ENCODE measurements around the gene KAZN.
A peak's percentile ranks its signal among the peaks of the same experiment; 100 is the strongest.

KAZN gene

DNA sequence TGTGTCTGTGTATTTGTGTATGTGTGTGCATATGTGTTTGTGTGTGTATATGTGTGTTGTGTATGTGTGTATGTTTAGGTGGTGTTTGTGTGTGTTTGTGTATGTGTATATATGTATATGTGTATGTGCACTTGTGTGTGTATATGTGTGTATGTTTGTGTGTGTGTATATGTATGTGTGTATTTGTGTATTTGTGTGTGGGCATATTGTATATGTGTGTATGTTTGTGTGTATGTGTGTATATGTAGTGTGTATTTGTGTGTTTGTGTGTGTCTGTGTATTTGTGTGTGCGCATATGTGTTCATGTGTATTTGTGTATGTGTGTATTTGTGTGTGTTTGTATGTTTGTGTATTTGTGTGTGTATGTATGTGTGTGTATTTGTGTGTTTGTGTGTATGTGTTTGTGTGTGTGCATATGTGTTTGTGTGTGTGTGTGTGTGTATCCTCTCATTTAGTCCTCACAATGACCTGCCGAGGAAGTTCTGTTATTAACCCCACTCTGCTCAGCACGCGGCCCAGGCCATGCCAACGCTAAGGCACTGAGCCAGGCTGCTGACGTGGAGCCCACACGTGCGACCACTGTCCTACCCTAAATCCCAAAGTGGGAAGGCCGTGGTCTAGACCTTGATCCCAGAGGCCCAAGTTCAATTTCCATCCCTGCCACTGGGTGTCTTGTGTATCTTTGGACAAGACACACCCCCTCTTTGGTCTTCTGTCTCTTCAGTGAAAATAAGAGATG is 511.8 kb downstream of the KAZN start:
- no peak for DNase-seq (ENCODE audit: low read depth in 2 of 2)

DNA sequence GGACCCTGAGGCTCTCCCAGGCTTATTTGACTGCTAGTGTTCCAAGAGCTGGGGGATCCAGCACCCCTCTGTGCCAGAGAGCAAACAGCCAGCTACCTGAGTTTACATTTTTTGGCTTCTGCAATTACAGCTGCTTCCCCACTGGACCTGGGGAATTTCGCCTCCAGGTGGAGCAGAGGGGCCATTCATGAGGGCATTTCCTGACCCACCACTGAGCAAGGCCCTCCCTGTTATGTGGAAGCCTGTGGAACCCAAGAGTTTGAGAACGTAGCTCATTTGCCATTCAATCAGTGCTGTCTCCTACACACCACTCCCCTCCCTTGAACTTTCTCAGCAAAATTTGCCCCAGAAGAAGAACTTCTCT is 512.4 kb downstream of the KAZN start:
- no peak for DNase-seq (ENCODE audit: low read depth in 2 of 2)

GRCh38 chr1:15113146-15113545 is 514.7 kb downstream of the KAZN start:
- no peak for DNase-seq (ENCODE audit: low read depth in 2 of 2)

GRCh38 chr1:15114884-15115283 is 516.4 kb downstream of the KAZN start:
- DNase-seq (ENCODE audit: low read depth in 2 of 2) = no peak

GRCh38 chr1:15115542-15116330 is 517.3 kb downstream of the KAZN start:
- no peak for DNase-seq (ENCODE audit: low read depth in 2 of 2)

GRCh38 chr1:15116966-15117365 is 518.5 kb downstream of the KAZN start:
- DNase-seq (ENCODE audit: low read depth in 2 of 2) = no peak

DNA sequence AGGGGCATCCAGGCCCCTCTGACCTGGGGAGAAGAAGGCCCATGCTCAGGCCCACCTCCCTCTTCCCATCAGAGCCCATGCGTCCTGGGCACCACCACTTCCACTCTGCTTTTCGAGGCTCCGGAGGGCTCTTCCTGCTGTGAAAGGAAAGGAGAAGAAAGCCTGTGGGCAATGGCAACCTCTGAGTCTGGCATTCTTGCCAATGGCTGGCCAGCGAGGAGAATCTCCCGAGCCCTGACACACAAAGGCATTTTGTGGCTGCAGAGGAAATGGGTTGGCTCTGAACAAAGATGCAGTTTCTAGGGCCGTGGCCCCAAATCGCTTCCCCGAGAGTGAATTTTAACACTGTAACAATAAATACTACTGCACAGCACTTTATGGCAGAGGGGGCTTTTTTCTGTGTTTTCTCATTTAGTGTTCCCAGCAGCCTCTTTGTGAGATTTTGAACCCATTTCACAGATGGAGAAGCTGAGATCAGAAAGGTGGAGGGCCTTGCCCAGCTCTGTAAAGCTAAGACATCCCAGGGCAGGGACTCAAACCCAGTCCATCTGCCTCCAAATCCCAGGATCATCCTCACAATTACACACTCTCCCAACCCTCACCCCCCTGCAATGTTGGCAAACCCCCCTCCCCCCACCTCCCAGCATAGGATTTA is 519.3 kb downstream of the KAZN start:
- DNase-seq (ENCODE audit: low read depth in 2 of 2) = no peak

- DNase-seq (ENCODE audit: low read depth in 2 of 2) = no peak
Measured at GRCh38 chr1:15118579-15118978, 520.1 kb downstream of the KAZN start.

DNA sequence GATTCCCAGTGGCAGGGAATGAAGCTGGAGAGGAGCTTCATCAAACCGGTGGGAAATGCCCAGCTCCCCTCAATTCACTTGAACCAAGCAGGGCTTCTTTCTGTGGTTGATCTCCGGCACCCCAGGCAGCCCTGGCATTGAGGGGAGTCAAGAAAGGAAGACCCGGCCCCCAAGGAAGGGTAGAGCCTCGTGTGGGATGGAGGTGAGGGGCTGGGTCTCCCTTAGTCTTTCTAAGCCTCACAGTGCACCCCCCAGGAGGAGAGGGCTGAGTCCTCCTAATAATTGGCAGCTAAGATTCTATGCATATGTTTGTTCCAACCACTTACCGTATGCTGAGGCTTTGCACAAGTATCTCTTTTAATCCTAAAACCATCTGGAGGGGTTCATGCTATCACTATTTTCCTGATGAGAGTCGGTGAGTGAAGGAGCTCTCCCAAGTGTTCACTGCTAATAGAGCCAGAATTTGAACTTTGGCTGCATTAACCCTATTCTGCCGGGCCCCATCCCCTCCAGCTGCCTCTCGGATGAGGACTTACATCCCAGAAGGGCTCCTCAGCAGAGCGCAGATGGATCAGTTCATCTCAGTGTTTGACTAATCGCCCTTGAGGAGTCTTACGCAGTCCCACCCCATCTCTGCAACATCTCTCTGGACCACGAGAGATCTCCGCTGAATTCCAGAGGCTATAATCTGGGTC is 521.9 kb downstream of the KAZN start:
- DNase-seq (ENCODE audit: low read depth in 2 of 2) = no peak

- no peak for DNase-seq (ENCODE audit: low read depth in 2 of 2)
Measured at GRCh38 chr1:15122331-15122730, 523.8 kb downstream of the KAZN start.

DNA sequence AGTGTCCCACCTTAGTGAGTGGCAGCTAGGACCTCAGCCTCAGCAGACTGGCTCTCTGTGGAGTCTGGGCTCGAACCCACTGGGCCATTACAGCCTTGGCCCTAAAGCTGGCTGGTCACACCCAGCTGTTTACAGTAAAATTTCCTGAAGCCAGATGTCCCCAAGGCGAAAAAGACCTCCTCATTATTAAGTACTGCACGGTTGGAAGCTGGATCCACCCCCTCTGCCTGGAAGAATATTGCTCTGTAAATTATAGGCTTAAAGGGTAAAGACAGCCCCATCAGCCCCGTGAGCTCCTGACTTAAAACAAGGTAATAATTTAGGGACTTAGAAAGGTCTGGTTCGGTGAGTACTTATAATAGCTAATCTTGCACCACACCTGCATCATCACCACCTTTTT is 524.8 kb downstream of the KAZN start:
- DNase-seq (ENCODE audit: low read depth in 2 of 2) = no peak

GRCh38 chr1:15123925-15124324 is 525.4 kb downstream of the KAZN start:
- no peak for DNase-seq (ENCODE audit: low read depth in 2 of 2)

DNA sequence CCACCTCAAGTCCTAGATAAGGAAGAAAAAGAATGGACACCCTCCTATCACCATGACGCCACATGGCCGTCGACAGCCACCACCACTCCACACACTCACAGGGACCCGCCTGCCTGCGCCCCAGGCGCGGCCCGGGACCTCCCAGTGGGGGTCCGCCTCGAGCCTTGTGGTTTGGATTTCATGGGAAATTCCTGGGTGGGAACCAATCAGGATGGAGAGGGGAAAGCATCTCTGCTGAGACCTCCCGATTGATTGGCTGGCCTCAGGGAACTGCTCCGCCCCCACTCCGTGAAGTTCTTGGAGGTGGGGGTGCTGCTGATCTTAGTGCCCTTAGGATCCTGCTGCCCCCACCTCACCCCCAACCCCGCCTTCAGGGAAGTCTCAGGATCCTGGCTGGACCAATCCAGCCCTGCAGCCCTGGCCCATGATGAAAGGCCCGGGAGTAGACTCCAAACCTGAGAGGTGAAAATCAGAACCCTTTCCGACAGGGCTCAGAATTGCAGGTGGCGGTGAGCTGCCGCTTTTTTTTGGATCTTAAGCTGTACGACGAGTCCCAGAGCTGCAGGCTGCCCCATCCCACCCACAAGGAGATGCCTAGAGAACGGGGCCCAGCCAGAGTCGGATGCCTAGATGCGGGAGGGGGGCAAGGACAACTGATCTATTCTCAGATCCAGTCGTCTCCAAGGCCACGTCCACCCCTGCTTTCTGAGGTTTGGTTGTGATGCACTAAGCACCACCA is 526.0 kb downstream of the KAZN start:
- no peak for DNase-seq (ENCODE audit: low read depth in 2 of 2)

- DNase-seq (ENCODE audit: low read depth in 2 of 2) = no peak
Measured at GRCh38 chr1:15125101-15125745, 526.7 kb downstream of the KAZN start.

GRCh38 chr1:15128077-15128476 is 529.6 kb downstream of the KAZN start:
- DNase-seq (ENCODE audit: low read depth in 2 of 2) = no peak

- DNase-seq (ENCODE audit: low read depth in 2 of 2) = peak; percentile 39 to 46
Measured at GRCh38 chr1:15128520-15129313, 530.2 kb downstream of the KAZN start.

DNA sequence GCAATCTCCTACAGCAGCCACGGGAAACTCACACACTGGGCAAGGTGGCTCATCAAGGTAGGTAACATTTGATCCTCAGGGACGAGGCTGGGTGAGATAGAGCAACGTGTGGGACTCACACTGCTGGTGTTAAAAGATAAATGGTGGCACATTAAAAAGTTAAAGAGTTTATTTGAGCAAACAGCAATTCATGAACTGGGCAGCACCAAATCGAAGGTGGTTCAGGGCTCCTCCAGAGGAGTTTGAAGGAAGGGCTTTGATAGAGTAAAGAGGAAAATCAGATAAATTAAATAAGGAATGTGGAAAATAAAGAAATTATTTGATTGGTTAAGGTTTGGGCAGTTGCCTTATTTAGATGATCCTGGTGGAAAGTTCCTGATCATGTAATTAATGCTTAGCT is 531.5 kb downstream of the KAZN start:
- no peak for DNase-seq (ENCODE audit: low read depth in 2 of 2)

DNA sequence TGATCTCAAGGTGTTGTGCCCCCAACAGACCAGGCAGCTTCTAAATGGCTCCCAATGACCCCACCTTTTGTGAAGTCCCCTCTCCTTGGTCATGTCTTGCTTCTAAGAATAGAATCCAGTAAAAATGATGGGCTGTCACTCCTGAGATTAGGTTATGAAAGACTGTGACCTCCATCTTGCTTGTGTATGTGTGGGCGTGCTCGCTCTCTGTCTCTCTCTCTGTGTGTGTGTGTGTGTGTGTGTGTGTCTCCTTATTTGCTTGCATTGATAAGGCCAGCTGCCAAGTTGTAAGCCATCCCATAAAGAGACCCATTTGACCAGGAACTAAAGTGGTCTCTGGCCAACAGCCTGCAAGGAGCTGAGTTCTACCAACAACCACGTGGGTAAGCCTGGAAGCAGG is 532.1 kb downstream of the KAZN start:
- no peak for DNase-seq (ENCODE audit: low read depth in 2 of 2)

GRCh38 chr1:15132965-15133364 is 534.5 kb downstream of the KAZN start:
- DNase-seq (ENCODE audit: low read depth in 2 of 2) = no peak

GRCh38 chr1:15134285-15134684 is 535.8 kb downstream of the KAZN start:
- no peak for DNase-seq (ENCODE audit: low read depth in 2 of 2)
